OCI-LY7 (cell line): ENCODE results near the gene WDR41.
"Not testable (repeated sequence)": the region's sequence is repeated elsewhere in the genome, so short reads cannot be mapped to it uniquely, and the experiment has no call there.

Source experiments
- CTCF ChIP-seq: fragments of 200-600 bp; sonication (generic); conservative IDR thresholded peaks from 2 replicates; pipeline ENCODE4 v1.5.1; 2014; ENCODE audit warnings: mild to moderate bottlenecking, antibody characterized with exemption, low read length, moderate library complexity, mixed read lengths
- EZH2phosphoT487 ChIP-seq: fragments of 200-600 bp; sonication (generic); IDR thresholded peaks from 2 replicates; pipeline ENCODE4 v1.6.1; 2018; ENCODE audit warnings: low read depth, borderline replicate concordance, mild to moderate bottlenecking, mixed run types, antibody characterized with exemption, low read length, moderate library complexity, mixed read lengths

GRCh38 chr5:77475041-77475440, 17.1 kb downstream of the WDR41 start:
- not testable (repeated sequence) for TF ChIP-seq CTCF, EZH2phosphoT487
